Stimulated activated naive CD8-positive, alpha-beta T cell treated with anti-CD3 and anti-CD28 coated beads, Interleukin-15, Interleukin-2, amounts not matched to agents 100 U/mL and 50 U/mL, for 24 hours (primary cell): ENCODE data around the gene CEL.
A peak's percentile ranks its signal among the peaks of the same experiment; 100 is the strongest.
"Not testable (repeated sequence)": the region's sequence is repeated elsewhere in the genome, so short reads cannot be mapped to it uniquely, and the experiment has no call there.

Experiments used
- ATAC-seq: fragments of 150-1000 bp; cut with Tn5 transposase; one replicate; pipeline ENCODE4 v1.10.0; 2021
- DNase-seq: peaks from one replicate; pipeline ENCODE4 v3.0.0; 2021

CEL gene

DNA sequence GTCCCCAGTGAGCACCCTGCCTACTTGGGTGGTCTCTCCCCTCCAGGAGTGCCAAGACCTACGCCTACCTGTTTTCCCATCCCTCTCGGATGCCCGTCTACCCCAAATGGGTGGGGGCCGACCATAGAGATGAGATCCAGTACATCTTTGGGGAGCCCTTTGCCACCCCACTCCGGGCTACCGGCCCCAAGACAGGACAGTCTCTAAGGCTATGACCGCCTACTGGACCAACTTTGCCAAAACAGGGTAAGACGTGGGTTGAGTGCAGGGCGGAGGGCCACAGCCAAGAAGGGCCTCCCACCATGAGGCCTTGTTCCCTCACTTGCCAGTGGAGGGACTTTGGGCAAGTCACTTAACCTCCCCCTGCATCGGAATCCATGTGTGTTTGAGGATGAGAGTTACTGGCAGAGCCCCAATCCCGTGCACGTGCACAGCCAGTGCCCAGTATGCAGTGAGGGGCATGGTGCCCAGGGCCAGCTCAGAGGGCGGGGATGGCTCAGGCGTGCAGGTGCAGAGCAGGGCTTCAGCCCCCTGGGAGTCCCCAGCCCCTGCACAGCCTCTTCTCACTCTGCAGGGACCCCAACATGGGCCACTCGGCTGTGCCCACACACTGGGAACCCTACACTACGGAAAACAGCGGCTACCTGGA, 24.6 kb downstream of the CEL start:
- not testable (repeated sequence) for ATAC-seq, DNase-seq

DNA sequence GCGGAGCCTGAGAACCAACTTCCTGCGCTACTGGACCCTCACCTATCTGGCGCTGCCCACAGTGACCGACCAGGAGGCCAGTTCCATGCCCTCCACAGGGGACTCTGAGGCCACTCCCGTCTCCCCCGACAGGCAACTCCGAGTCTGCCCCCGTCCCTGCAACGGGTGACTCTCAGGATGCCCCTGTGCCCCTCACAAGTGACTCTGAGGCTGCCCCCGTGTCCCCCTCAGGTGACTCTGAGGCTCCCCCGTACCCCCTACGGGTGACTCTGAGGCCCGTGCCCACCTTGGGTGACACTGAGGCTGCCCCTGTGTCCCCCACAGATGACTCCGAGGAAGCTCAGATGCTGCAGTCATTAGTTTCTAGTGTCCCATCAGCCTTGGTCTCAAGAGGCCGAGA, 25.1 kb downstream of the CEL start:
- no peak for ATAC-seq
- no peak for DNase-seq

DNA sequence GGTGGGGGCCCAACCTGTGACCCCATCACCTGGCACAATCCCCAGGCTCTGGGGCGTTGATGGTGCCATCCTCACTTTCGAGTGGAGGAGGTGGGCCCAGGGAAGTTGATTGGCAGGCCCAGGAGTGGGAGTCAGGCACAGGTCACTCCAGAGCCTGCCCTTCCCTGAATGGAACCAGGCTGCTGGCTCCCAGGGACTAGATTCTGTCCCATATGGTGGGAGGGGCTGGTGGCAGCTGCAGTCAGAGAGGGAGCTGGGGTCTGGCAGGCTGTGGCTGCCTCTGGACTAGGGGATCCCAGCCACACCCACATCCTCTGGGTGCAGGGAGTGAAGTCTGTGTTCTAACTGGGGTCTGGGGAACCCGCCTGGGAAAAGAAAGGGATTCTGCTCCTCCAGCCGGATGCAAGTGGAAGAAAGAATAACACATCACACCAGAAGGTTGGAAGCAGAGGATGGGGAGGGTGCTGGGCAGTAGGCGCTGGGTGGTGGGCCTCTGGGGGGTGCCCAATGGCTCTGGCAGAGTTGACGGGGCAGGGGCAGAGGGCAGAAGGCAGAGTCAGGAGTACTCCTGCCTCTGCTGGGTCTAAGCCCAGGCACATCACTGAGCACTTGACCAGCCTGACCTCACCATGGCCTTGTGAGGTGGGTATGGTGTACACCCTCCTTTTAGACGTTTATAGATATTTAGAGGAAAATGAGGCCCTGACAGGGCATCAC, 25.8 kb downstream of the CEL start:
- DNase-seq (no peak), ATAC-seq (no peak)

DNA sequence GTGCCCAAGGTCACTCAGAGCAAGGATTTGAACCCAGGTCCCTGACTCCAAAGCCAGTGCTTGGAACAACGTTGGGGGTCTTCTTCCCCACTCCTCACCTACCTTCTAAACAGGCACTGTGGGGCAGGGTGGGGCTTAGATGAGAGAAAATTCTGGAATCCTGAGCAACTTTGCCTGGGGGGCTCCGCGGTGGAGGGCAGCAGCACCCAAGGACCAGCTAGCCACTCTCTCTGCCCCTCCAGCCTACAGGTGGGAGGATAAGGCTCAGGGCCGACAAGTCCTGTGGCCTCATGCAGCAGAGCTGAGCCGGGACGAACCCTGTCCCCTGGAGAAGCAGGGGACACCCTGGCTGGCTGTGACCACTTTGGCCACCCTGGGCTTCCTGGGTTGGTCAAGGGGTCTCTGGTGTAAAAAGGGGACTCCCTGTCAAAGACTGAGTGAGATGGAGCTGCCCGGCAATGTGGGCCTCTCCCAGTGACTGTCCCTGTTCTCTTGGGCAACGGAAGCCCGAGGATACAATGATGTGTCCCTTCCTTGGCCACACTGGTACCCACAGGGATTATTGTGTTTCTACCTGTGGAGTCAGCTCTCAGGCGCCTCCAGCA, 26.5 kb downstream of the CEL start:
- ATAC-seq (no peak), DNase-seq (no peak)

DNA sequence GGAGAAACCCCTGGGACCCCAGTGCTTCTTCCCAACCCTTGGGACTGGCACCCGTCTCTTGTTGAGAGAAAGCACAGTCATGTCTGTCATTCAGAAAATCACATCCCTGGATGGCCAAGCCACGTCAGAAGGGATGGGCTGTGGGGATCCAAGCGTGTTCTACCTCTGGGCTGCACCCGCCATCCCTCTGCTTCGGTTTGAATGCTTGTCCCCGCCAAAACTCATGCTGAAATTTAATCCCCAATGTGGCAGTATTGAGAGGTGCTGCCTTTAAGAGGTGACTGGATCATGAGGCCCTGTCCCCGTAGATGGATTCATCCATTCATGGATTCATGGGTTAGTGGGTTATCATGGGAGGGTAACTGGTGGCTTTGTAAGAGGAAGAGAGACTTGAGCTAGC, 27.0 kb downstream of the CEL start:
- ATAC-seq = no peak

DNA sequence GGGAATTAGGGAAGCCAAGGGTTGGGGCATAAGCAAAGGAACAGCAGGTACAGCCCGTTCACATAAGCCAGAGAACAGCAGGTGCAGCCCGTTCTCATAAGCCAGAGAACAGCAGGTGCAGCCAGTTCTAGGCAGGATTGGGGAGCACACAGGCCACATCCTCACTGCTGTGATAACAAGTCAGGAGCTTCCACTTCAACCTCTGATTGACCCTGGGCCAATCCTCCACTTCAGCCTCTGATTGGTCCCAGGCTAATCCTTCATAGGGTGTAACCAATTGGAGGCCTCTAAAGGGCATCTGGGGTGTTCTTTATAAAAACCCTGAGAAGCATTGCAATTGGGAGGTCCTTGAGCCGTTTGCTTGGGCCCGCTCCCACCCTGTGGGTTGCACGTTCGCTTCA, 27.5 kb downstream of the CEL start:
- no peak for DNase-seq
- peak; percentile 21 for ATAC-seq

More for the DNA sequence above, 27.0 kb downstream of the CEL start:
- DNase-seq = no peak

DNA sequence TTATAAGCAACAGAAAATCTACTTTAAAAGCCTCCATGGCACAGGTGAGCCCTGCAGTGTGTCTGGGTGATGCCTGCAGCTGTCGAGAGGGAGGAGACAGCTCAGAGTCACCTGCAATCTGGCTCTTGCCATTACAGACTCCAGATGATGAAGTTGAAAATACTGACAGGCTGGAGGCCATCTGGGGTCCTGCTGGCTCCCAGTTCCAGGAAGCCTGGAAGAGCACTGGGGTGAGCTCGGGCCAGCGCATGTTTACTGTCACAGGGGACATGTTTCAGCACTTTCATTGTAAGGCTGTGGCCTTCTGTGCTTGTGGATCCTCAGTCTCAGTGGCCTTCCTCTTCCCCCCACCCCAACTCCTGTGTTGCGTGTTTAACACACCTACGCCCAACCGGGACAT, 28.4 kb downstream of the CEL start:
- ATAC-seq (no peak), DNase-seq (no peak)

DNA sequence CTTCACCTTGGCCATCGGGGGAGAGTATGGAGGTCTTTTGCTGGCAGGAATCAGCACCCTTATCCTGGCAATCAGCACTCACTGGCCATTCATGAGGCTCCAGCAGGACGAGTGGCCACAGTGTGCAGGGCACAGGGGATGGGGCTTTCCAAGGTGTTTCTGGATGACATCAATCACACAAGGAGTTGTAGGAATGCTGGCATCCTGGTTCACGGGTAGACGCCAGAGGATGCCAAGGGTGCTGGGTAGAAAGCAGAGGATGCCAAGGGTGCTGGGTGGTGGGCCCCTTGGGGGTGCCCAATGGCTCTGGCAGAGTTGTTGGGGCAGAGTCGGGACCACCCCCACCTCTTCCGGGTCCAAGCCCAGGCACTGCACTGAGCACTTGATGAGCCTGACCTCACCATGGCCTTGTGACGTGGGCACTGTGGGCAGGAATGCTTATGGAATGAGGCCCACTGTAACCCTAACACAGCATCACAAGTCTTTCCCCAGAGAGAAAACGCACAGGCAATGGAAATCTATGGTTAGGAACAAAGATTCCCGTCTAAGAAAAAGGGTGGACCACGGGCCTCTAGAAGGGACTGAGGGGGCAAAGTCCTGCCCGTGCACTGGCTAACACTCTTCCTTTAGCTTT, 29.1 kb downstream of the CEL start:
- no peak for ATAC-seq
- DNase-seq = no peak

DNA sequence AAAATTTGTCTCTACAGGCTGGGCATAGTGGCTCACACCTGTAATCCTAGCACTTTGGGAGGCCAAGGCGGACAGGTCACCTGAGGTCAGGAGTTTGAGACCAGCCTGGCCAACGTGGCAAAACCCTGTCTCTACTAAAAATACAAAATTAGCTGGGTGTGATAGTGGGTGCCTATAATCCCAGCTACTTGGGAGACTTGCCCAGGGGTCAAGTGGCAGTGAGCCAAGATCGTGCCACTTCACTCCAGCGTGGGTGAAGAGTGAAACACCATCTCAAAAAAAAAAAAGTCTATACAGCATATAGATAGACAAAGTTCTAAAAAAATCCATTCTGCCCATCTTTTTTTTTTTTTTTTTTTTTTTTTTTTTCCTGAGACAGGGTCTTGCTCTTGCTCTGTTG, 32.6 kb downstream of the CEL start:
- ATAC-seq, DNase-seq: not testable (repeated sequence)

DNA sequence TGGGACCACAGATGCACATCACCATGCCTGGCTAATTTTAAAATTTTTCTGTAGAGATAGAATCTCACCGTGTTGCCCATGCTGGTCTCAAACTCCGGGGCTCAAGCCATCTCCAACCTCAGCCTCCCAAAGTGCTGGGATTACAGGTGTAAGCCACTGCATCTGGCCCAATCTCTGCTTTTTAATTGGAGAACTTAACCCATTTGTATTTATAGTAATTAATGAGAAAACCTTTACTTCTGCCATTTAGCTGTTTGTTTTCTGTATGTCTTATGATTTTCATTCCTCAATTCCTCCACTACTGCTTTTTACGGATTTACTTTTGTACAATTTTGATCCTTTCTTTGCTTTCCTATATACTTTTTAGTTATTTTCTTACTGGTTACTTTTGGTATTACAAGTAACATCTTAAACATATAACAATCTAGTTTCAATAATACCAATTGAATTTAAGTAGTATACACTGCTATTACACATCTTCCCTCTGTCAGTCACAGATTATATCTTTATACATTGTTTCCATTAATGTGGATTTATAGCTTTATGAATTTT, 33.1 kb downstream of the CEL start:
- ATAC-seq (no peak), DNase-seq (no peak)

DNA sequence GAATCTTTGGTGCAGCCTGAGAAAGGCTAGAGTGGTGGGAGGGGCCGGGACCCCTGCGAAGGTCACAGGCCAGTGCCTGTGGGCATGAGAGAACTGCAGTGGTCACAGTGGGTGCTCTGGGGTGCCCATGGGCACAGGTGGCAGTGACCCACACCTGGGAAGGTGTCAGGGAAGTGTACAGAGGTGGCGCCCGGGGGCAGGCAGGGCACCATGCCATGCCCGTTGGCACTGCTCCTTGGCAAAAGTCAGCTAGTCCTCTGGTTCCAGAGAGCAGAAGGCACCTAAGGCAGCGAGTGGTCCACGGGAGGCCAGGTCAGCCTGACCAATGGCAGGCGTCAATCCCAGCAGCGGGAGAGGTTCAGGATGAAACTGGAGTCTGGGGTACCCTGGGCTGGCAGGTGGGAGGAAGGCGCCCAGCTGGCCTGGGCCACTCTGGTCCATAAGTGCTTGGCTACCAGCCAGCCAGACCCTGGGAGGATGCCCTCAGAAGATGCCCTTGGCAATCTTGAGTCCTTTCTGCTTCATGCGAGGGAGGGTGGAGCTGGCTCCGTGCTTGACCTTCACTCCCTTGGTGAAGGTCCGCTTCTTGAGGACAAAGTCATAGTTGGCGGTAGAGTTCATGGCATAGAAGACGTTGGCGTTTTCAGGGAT, 36.4 kb downstream of the CEL start:
- ATAC-seq = no peak
- DNase-seq = no peak

DNA sequence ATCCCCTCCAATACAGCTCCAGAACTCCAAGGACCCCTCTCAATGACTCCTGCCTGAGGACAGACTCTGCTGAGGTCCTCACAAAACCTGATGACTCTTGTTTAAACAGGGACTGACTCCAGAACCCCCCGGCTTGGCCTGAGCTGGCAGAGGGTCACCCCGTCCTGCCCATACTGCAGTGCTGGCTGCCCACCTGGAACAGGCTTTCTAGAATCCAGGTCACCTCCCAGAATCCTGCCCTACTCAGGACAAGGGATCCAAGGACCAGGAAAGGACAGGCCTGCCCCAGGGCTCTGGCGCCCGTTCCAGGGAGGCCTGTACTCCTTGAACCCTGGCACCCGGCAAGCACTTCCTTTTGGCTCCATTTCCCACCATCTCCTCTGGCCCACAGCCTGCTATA, 37.1 kb downstream of the CEL start:
- ATAC-seq = no peak

DNA sequence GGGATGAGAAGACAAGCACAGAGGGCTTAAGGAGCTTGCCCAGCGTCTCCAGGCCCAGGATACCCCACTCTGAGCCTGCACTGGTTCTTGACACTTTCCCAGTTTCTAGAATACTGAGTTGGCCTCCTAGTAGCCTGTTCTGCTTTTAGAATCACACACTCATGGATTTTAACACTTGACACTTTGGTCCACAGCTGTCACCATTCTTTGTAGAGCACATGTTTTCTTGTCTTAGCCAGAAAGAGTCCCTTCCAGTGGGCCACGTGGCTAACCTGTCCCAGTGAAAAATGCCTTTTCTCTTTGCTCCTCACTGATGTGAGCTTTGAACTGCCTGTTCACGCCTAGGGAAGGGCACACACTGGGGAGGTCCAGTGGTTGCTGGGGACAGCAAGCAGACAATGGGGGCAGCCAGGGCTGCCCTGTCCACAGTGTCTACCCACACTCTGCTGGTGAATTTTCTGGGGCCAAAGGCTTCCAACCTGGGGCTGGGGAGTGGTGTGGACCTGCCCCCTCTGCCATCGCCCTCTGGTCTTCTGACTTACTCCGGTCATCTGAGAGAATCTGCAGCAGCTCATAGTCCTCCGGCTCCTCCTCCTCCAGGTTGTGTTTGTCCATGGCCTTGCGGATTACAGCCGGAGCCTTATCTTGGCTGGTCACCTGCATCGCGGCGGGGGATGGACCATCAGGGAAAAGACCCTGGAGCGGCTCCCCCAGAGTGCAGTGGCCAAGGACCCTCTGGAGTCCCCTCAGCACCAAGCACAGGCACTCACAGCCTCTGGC, 38.1 kb downstream of the CEL start:
- ATAC-seq (no peak), DNase-seq (no peak)

More for the DNA sequence above, 37.1 kb downstream of the CEL start:
- DNase-seq = no peak

DNA sequence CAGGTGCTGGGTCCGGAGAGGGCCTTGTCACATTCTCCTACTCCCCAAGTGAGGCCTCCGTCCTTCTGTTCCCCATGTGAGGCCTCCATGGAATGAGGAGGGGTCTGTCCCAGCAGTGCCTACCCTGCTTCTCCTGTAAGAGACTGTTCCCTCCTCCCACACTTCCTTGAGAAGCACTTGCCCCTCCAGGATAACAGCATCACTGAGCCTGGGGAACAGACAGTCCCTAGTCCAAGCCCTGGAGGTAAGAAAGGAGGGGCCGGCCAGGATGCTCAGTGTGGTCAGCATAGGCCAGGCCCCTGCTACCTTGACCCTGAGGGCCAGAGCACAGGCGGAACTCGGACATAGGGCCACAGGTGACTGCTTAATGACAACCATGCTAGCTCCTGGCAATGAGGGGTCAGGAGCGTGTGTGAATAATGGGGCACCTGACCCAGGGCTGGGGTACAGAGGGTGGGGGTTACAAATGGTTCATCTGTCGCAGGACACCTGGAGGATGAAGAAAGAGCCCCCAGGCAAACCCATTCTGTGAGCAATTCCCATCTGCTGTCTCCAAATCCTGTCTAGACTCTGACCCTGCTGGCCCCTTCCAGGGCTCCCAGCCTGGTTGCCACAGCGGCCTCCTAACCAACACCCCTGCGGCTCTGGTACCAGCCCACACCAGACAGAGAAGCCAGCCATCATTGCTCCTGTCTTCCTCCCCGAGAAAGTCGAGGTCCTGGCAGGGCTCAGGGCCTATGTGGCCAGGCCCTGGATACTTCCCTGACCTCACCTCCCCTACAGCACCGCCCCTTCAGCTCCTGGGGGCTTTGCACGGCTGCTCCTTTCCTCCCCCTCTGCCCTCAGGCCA, 39.0 kb downstream of the CEL start:
- DNase-seq (no peak), ATAC-seq (no peak)

DNA sequence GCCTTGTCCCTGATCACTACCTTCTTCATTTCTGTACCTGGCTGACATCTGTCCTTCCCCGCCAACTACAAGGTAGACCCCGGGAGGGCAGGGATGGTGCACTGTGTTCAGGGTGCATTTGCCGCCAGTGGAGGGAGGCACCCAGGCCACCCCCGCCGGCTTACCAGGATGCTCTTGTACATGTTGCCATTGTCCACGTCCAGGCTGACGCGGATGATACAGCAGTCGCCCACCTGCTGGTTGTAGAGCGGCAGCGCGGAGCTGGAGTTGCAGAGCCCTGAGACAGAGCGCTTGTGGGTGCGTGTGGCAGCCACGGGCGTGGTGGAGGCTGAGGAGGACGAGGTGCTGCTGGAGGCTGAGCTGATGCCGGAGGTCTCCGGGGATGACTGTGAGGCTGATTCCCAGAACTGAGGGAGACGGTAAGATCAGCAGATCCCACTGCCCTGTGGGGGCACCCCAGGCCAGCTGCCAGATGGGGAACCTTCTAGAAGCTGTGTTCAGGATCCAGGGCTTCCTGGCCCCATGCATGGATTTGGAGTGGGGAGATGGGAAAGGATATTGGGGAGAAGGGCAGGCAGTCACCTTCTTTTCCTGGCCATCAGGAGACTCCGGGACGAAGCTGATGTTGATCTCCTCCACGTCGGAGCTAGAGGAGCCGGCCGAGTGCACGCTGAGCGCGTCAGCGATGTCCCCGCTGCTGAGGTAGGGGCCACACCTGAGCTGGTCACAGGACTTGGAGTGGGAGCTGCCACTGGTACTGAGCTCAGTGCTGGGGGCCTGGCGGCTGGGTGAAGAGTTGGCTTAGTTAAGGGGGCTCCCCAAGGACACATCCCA, 39.8 kb downstream of the CEL start:
- ATAC-seq = no peak
- DNase-seq = no peak

DNA sequence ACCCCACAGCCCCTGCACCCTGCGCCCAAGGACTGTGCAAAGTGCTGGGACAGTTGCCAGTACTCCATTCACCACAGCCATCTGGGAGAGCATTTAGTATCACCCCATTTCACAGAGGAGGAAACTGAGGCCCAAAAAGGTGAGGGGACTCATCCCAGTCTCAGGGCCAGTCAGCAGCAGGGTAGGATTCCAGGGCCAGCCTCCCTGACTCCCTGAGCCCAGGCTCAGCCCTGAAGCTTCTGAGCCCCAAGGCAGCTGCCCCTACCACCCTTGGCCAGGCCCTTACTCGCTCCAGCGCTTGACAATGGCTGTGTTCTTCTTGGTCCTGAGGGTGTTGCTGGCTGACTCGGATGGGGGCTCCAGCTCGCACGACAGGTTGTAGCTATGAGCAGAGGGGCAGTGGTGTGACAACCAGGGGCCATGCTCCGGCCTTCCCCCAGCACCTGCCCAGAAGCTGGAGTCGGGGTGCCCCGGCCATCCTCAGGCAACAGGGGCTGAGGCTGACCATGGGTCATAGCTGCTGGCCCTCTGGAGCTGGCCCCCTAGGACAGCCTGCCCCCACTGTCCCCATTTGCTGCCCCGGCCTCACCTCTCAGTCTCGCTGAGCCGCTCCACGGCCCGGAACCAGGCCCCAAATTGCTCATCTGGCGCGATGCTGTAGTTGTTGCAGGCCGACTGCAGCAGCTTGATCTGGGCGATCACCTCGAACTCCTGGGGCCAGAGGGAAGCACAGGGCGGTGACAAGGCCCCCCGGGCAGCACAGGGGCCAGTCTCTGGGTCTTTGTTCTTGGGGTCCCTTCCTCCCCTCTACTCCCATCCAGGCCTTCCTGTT, 40.6 kb downstream of the CEL start:
- ATAC-seq (no peak), DNase-seq (no peak)

DNA sequence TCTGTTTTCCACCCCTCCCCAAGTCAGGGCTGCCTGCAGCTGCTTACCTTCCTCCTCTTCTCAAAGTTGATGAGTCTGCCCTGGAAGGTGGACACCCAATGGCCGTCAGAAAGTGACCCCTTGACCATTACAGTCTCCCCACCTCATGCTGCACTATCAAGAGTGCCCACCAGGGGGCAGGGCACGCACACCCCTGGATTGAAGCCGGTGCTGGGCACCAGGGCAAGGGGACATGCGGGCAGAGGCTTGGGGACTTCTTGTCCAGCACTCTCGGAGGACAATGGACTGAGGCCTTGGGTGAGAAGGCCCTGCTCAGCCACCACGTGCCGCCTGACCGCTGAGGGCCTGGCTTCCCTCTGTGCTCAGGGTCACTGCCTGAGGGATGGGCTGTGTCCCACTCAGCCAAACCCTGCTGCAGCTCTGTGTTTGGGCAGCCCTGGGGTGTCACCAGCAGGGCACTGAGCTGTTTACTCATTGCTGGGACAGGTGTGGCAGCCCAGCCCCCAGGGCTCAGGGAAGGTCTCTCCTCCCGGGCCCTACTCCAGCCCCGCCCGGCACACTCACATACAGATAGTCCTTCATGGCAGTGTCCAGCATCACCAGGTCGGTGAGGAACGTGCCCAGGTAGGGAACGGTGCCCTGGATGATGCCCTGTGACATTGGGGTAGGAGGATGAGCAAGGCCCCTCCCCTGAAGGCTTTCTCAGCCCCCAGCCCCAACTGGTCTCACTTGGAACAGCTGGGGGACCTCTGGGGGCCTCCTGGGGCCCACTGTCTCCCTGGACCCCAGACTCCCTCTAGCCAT, 41.6 kb downstream of the CEL start:
- DNase-seq (peak; percentile 65), ATAC-seq (no peak)

DNA sequence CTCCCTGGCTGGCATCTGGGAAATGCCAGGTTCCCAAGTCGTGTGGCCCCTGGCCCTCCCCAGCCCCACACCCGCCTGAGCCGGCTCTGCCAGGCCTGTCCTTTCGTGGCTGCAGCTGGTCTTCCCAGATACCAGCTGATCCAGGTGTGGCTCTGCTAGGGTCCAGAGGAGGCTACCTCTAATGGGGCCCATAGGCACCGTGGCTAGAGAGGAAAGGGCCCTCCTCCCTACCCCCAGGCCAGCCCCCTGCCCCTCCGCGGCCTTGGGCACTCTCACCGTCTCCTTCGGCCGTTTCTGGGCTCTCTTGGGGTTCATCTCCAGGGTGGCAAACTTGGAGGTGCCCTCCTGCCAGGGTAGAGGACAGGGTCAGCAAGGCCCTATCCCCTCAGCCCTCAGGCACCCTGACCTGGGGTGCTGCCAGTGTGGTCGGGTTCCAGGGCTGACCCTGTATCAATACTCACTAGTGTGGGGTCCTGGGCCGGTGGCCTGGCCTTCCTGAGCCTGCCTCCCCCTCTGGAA, 42.3 kb downstream of the CEL start:
- ATAC-seq (no peak), DNase-seq (no peak)
